ENCODE measurements around the gene WNT3A. TPM values are rescaled to one million over a fixed set of nuclear protein-coding genes. Genes with fewer than 3 reads are reported as not detected.

WNT3A gene
- total and polyA plus RNA-seq, 2 experiments from 2014 or later: 0.07 to 0.65 TPM

DNA sequence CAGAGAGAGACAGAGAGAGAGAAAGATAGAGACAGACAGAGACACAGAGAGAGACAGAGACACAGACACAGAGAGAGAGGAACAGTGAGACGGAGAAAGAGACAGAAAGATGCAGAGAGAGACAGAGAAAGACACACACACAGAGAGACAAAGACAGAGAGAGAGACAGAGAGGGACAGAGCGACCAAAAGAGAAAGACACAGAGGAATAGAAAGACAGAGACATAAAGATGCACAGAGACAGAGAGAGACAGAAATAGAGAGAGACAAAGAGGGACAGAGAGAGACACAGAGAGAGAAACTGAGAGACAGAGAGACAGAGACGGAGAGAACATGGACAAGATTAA lies 16.5 kb downstream of the WNT3A start (continued):
- TF ChIP-seq, protein P1, sequence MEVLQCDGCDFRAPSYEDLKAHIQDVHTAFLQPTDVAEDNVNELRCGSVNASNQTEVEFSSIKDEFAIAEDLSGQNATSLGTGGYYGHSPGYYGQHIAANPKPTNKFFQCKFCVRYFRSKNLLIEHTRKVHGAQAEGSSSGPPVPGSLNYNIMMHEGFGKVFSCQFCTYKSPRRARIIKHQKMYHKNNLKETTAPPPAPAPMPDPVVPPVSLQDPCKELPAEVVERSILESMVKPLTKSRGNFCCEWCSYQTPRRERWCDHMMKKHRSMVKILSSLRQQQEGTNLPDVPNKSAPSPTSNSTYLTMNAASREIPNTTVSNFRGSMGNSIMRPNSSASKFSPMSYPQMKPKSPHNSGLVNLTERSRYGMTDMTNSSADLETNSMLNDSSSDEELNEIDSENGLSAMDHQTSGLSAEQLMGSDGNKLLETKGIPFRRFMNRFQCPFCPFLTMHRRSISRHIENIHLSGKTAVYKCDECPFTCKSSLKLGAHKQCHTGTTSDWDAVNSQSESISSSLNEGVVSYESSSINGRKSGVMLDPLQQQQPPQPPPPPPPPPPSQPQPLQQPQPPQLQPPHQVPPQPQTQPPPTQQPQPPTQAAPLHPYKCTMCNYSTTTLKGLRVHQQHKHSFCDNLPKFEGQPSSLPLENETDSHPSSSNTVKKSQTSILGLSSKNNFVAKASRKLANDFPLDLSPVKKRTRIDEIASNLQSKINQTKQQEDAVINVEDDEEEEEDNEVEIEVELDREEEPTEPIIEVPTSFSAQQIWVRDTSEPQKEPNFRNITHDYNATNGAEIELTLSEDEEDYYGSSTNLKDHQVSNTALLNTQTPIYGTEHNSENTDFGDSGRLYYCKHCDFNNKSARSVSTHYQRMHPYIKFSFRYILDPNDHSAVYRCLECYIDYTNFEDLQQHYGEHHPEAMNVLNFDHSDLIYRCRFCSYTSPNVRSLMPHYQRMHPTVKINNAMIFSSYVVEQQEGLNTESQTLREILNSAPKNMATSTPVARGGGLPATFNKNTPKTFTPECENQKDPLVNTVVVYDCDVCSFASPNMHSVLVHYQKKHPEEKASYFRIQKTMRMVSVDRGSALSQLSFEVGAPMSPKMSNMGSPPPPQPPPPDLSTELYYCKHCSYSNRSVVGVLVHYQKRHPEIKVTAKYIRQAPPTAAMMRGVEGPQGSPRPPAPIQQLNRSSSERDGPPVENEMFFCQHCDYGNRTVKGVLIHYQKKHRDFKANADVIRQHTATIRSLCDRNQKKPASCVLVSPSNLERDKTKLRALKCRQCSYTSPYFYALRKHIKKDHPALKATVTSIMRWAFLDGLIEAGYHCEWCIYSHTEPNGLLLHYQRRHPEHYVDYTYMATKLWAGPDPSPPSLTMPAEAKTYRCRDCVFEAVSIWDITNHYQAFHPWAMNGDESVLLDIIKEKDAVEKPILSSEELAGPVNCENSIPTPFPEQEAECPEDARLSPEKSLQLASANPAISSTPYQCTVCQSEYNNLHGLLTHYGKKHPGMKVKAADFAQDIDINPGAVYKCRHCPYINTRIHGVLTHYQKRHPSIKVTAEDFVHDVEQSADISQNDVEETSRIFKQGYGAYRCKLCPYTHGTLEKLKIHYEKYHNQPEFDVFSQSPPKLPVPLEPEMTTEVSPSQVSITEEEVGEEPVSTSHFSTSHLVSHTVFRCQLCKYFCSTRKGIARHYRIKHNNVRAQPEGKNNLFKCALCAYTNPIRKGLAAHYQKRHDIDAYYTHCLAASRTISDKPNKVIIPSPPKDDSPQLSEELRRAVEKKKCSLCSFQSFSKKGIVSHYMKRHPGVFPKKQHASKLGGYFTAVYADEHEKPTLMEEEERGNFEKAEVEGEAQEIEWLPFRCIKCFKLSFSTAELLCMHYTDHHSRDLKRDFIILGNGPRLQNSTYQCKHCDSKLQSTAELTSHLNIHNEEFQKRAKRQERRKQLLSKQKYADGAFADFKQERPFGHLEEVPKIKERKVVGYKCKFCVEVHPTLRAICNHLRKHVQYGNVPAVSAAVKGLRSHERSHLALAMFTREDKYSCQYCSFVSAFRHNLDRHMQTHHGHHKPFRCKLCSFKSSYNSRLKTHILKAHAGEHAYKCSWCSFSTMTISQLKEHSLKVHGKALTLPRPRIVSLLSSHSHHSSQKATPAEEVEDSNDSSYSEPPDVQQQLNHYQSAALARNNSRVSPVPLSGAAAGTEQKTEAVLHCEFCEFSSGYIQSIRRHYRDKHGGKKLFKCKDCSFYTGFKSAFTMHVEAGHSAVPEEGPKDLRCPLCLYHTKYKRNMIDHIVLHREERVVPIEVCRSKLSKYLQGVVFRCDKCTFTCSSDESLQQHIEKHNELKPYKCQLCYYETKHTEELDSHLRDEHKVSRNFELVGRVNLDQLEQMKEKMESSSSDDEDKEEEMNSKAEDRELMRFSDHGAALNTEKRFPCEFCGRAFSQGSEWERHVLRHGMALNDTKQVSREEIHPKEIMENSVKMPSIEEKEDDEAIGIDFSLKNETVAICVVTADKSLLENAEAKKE (CRISPR knock-in tag; IDR thresholded peaks at IDR 0.05): no peak
- no peak for TF ChIP-seq CREB1 (CRISPR knock-in tag; IDR thresholded peaks at IDR 0.05; ENCODE audit: low read depth)
- TF ChIP-seq JUNB (IDR thresholded peaks at IDR 0.05; ENCODE audit: unreplicated experiment): no peak
- TF ChIP-seq NANOG (IDR thresholded peaks at IDR 0.05; ENCODE audit: borderline replicate concordance): no peak
- TF ChIP-seq ZNF114 (CRISPR knock-in tag; IDR thresholded peaks at IDR 0.05): no peak

DNA sequence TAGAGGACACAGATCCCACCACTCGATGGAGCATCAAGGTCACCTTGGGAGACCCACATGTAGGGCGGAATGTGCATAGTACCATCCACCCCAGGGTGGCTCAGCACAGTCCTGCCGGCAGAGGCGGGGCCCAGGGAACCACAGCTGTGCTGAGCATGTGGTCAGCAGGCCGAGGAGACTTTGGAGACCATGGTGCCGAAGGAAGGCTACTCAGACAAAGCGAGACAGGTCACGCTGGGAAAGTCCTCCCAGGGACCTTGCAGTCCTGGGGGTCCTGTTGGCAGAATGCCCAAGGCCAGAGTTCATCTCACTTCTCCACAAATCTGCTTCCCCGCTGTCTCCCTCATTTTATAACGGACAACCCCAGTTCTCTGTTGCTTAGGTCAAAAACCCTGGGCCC lies 22.5 kb downstream of the WNT3A start:
- TF ChIP-seq NANOG (IDR thresholded peaks at IDR 0.05; ENCODE audit: borderline replicate concordance) (no peak), EZH2phosphoT487 (IDR thresholded peaks at IDR 0.05; ENCODE audit: unreplicated experiment) (no peak), ZNF114 (CRISPR knock-in tag; IDR thresholded peaks at IDR 0.05) (no peak)
- H3K36me3 ChIP-seq (ENCODE audit: insufficient read depth): no peaks in the 10 kb centered on the region
- H3K4me3 ChIP-seq: no peak overlapping the region
- H3K27ac ChIP-seq (ENCODE audit: low read depth): no peak overlapping the region
- H3K4me1 ChIP-seq (ENCODE audit: insufficient read depth): no peaks in the 10 kb centered on the region
- Mint-ChIP-seq H3K27ac (no peak overlapping the region), H3K27me3 (ENCODE audit: insufficient read depth, low read depth, poor library complexity) (peaks cover 13% of the 10 kb centered on the region), H3K4me1 (no peaks in the 10 kb centered on the region), H3K36me3 (ENCODE audit: low read depth) (no peaks in the 10 kb centered on the region), H3K9me3 (peaks cover 3% of the 10 kb centered on the region; the same call in 2 of the 3 replicates), H3K4me3 (no peak overlapping the region)
- H4K20me1 ChIP-seq (replicated peaks; ENCODE audit: insufficient read depth): no peaks in the 10 kb centered on the region; the same call in 1 of the 2 replicates
- no peaks in the 10 kb centered on the region for H3K79me2 ChIP-seq (replicated peaks; ENCODE audit: insufficient read depth)
- H3K4me2 ChIP-seq: no peak overlapping the region
- H3F3A ChIP-seq (replicated peaks; ENCODE audit: low read depth): no peaks in the 10 kb centered on the region
- no peaks in the 10 kb centered on the region for H3K9me2 ChIP-seq (ENCODE audit: insufficient read depth)
- DNase-seq (ENCODE audit: low spot score) (no peak), ATAC-seq (no peak)
- H2AFZ ChIP-seq: no peak overlapping the region
- peaks cover 40% of the 10 kb centered on the region for H3K27me3 ChIP-seq (ENCODE audit: insufficient read depth)

All from GM23338 (cell line).